ENCODE data around the gene GDE1.

- no peak for TF ChIP-seq CTCF (IDR thresholded peaks at IDR 0.05; ENCODE audit: low read depth, low read length, missing input control)
- no peak for TF ChIP-seq TAF1 (conservative IDR thresholded peaks at IDR 0.05)
Measured at GRCh38 chr16:19532601-19533000, 10.7 kb upstream of the GDE1 start.
